ENCODE measurements around the gene GPD1.
"Not testable (repeated sequence)": the region's sequence is repeated elsewhere in the genome, so short reads cannot be mapped to it uniquely, and the experiment has no call there.

GPD1 gene

DNA sequence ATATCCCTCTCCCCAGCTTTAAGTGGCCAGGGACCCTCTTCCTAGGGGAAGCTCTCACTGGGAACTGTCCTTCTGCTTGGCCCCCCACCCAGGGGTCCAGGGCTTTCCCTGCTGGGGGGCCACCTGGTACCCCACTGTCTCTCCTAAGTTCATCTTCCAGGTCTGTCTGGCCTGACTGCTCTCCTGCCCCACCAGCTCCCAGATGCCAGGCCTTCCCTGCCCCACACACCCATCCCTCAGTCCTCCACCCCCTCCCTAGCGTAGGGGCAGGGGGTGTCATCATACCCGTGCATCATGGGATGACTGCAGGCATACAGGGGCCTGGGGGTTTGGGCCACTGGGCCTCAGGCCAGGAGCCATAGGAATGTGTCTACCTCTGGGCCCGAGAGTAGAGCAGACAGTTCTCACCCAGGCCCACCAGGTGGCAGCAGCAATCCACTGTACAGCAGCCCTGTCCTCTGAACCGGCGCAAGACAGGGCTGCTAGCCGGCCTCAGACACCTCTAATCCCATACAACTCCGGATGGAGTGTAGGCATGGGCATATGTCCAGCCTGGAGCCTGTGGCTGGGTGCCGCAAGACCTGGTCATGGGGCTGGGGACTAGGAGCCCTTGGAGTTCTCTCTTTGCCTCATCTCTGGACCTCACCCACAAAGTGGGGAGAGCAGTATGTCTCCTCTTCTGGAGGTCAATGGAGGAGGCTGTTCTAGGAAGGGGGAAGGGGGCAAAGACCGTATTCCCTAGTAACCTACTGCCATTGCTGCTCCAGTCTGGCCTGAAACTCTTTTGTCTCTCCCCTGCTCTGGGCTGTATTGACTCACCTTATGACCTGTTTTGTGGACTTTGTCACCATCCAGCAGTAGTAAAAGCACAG is 28.6 kb upstream of the GPD1 start:
- peak; percentile 59 for DNase-seq

DNA sequence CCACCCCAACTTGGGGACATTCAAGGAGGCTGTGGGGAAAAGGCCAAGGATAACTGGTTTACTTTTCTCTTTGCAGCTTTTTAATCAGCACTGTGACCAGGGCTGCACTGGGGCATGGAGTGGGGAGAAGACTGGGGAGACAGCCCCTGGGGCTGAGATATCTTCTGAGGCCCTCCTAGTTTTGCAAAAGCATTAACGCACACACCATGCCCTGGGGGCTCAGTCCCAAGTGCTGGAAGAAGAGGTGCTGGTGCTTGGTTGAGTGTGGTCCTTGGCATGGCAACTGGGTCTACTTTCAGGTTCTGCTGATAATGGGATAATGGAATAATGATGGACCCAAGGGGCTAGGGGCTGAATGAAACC is 28.0 kb upstream of the GPD1 start:
- DNase-seq, result no peak

DNA sequence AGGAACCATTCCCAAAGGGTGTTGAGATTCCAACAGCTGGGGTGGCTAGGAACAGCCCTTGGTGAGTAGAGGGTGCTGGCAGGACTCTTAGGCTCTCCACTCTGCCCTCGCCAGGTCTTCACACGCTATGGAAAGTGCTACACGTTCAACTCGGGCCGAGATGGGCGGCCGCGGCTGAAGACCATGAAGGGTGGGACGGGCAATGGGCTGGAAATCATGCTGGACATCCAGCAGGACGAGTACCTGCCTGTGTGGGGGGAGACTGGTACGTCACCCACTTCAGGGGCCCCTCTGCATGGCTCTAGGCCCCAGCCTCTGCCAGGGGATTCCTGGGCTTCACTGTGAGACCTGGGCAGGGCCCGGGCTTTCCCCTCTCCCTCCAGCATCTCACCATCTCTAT is 26.7 kb upstream of the GPD1 start:
- DNase-seq, result no peak

DNA sequence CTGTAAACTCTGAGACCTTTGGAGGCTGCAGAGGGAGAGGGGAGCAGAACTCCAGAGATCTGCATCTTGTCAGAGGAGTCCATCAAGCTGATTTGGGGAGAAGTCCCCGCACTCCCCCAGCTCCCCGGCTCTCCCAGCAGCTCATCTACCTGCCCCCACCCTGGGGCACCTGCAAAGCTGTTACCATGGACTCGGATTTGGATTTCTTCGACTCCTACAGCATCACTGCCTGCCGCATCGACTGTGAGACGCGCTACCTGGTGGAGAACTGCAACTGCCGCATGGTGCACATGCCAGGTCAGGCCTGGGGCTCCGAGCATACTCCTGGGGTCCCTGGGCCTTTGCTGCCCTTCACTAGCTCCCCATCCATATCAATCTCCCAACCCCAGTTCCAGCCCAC is 25.5 kb upstream of the GPD1 start:
- DNase-seq, result no peak

DNA sequence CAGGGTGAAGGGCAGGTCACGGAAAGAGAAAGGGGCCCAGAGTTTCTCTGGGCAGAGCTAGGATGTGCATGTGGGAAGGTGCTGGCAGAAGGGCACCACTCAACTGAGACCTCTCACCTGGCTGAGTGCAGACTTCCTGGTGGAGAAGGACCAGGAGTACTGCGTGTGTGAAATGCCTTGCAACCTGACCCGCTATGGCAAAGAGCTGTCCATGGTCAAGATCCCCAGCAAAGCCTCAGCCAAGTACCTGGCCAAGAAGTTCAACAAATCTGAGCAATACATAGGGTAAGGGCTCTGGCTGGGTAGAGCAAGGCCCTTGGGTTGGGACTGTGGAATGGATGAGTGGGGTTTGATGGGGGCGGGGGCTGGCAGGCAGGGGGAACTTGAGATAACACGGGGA is 24.0 kb upstream of the GPD1 start:
- DNase-seq, result no peak

DNA sequence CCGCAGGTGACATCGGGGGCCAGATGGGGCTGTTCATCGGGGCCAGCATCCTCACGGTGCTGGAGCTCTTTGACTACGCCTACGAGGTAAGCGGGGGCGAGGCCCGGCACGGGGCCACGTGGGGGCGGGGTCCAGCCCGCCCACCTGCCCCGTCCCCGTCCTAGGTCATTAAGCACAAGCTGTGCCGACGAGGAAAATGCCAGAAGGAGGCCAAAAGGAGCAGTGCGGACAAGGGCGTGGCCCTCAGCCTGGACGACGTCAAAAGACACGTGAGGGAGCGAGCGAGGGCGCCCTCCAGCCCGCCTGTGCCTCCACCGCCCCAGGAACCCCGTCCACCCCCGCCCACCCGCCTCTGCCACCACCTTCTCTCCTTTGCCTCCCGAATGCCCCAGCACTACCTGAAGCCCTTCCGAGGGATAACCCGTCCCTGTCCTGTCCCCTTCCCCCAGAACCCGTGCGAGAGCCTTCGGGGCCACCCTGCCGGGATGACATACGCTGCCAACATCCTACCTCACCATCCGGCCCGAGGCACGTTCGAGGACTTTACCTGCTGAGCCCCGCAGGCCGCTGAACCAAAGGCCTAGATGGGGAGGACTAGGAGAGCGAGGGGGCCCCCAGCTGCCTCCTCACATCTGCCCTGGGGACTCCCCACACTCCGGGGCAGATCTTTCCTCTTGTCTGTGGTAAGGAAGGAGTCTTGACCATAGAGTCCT is 22.6 kb upstream of the GPD1 start:
- no peak for DNase-seq

DNA sequence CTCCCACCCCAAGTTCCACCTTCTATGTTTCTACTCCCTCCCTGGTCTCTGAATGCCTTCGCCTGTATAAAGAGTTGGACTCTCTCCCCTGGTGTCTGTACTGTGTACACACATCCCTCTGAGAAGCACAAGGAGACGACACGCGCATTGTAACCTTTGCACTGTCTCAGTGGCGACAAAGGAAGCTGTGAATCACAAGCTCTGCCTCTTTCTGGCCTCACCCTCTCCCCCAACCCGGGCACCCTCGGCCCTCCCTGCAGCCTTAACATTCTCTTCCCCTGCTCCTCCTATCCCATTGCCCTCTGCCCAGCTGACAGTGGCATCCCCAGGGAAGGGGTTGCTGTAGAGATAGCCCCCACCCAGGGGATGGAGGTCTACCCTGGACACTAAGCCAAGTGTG is 21.2 kb upstream of the GPD1 start:
- no peak for DNase-seq

DNA sequence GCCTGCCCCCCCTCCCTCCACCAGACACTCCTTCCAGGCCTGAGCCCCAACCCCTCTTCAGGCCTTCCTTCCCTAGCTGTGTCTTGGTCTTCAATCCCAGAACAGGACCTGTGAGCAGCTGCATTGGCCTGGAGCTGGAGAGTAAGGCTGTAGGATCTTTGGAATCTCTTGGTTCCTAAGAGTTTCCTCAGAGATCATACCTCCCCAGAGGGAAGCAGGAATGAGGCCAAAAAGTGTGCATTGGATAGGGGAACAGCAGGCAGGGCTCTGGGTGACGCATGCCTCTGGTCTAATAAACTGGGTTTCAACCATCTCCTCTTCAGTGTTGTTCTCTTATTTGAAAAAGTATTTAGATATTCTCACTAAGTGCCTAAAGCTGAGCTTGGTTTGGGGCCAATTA is 20.5 kb upstream of the GPD1 start:
- no peak for DNase-seq

DNA sequence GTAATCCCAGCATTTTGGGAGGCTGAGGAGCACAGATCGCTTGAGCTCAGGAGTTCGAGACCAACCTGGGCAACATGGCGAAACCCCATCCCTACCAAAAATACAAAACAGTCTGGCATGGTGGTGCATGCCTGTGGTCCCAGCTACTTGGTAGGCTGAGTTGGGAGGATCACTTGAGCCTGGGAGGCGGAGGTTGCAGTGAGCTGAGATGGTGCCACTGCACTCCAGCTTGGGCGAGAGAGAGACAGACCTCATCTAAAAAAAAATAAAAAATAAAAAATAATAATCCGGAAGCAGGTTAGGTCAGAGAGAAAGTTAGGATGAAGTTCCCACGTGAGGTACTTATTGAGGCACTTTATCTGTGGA is 19.4 kb upstream of the GPD1 start:
- DNase-seq, result not testable (repeated sequence)

DNA sequence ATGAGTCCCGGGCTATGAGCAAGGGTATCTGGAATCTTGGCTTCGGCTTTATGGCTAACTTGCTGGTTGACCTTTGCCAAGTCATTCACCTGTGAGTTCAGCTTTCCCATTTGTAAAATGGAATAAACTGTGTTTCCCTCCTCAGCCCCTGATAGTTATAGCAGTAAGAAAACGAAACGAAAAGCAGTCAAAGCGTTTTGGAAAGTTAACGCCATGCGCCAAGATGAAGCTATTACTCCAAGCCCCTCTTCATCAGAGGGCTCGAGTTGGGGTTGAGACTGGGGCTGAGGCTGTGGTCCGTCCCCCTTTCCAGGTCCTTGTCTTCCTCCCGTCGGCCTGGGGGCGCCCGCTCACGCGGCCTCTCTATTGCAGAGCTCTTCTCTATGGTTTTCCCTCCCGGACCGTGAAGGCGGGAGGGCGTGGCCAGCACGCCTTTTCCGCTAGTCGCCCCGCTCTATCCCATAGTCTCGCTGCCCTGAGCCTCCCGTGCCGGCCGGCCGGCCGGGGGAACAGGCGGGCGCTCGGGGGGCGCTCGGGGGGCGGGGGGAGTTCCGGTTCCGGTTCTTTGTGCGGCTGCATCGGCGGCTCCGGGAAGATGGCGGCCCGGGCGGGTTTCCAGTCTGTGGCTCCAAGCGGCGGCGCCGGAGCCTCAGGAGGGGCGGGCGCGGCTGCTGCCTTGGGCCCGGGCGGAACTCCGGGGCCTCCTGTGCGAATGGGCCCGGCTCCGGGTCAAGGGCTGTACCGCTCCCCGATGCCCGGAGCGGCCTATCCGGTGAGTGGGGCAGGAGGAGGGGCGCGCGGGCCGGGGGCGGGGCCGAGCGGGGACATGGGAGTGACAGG is 18.8 kb upstream of the GPD1 start, which contains the start of gene SMARCD1:
SMARCD1 (plus strand) TSS at position 568 of the 840 bp plus-strand sequence; CDS start at position 596, 28 bp downstream.
- peak; percentile 94 for DNase-seq

DNA sequence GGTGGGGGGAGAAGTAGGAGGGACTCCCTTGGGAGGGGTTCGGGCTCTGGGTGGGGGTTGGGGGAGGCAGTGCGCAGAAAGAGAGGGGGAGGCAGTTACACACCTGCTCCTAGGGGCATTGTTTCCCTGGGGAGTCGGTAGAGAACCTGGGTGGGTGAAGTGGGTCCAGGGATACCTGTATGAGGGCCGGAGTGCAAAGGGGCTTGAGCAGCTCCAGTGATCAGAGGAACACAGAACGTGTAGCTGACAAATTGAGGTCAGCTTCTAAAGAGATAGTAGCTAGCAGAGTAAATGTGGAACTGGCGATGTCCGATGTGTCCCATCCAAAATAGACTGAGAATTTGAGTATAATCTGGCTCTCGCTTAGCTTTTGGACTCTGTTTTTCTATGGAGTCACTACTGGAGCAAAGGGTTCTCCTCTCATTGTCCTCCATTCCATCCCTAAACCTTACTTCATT is 18.2 kb upstream of the GPD1 start:
- DNase-seq, result peak; percentile 77

DNA sequence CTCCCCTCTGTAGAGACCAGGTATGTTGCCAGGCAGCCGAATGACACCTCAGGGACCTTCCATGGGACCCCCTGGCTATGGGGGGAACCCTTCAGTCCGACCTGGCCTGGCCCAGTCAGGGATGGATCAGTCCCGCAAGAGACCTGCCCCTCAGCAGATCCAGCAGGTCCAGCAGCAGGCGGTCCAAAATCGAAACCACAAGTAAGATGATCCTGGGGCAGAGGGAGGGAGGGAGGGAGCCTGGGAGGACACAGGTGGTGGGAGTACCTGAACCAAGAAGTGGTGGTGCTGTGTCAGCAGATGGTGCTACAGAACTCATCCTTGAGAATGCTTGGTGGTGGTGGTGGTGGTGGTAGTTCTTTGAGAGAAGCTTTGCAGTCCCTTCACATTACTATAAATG is 17.7 kb upstream of the GPD1 start:
- no peak for DNase-seq

DNA sequence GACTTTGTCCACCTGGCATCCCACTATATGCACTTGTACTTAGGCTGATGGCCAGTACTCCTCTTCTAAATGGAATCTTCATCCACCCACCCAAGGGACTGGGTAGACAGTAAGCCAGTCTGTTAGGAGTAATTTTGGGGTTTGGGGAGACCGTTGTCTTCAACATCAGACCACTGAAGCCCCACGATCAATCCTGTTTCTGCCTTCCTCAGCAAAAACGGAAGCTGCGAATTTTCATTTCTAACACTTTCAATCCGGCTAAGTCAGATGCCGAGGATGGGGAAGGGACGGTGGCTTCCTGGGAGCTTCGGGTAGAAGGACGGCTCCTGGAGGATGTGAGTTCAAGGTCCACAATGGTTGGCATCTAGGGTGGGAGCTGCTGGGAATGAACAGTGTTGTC is 16.7 kb upstream of the GPD1 start:
- DNase-seq, result no peak

DNA sequence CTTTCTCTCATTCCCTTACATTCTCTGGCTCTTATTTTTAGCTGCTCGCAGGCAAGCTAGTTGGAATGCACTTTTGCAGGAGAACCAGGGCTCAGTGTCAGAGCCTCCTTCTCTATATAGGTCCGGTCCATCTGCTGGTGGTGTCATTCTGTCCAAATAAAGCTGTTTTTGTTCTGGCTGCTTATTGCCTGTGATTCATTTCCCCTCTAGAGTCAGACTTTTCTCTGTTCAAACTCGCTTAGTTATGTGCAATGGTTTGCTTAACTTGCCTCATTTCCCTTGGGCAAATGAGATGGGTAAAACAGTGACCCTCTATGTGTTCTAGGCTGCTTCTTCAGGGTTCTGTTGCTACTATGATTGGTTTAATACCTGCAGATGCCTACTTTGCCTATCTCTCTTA is 15.8 kb upstream of the GPD1 start:
- DNase-seq, result no peak

DNA sequence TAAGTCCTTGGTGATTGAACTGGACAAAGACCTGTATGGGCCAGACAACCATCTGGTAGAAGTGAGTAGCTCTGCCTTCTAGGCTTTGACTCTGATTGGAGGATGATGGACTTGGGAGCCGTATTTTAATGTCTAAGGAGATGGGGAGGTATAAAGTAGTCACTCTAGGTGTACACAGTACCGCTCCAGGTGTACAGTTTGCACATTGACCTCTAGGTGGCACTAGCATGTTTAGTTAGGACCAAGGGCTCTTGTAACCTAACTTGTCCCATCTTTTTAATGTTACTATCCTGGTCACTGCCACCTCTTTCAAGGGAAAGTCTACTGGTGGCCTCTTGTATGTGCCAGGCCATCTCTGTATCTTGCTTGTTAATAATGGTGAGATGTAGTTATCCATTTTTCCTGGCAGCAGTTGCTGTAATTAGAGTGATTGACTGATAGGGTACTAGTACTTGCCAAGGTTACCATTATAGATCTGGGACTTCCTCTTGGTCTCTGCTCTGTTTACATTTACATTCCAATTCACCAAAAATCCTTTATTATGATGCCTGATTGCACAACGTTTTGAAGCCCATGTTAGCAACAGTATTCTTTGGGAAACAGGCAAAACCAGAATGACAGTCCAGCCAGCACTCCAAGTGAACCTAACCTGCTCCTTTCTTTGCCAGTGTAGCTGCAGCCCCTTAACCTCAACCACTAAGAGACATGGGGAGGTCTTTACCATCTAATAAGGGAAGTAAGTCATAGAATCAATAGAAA is 15.1 kb upstream of the GPD1 start:
- DNase-seq, result peak; percentile 54

DNA sequence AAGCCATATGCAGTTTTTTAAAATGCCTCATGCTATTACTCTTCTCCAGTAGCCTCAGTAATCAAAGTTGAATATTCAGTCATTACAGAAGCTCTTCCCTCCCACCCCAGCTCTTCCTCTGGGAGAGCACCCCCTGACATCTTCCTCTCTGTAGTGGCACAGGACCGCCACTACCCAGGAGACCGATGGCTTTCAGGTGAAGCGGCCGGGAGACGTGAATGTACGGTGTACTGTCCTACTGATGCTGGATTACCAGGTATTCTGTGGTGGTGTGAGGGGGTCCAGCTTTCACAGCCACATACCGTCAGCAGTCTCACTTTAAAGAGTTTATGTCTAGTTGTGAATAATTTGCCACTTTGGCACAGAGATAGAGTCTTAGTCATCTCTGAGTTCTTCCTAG is 14.1 kb upstream of the GPD1 start:
- DNase-seq, result no peak

DNA sequence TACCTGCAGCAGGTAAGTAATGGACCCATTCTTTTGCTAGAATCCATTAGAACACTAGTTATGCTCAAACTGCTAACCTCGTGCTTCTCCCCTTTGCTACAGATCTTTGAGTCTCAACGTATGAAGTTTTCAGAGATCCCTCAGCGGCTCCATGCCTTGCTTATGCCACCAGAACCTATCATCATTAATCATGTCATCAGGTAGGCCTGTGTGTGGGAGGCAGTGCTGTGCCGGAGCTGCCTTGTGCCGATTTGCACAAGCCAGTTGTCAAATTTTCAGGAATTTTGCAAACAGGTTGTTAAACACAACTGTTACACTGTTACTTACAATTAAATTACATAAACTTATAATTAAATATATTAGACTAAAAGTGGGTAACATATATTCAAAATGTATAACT is 13.4 kb upstream of the GPD1 start:
- no peak for DNase-seq

DNA sequence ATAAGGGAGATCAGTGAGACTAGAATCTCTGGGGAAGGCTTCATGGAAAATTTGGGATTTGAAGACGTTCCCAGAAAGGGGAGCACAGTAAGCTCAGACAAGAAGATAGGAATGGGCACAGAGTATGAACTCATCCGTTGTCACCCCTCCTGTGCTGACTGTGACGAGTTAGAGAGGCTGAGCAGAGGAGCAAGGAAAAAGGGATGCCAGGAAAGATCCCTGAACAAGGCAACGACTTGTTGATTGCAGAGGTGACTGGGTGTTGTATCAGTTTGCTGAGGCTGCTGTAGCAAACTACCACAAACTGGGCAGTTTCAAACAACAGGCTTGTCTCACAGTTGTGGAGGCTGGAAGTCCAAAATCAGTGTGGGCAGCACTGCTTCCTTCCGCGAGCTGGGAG is 5.9 kb upstream of the GPD1 start:
- no peak for DNase-seq

DNA sequence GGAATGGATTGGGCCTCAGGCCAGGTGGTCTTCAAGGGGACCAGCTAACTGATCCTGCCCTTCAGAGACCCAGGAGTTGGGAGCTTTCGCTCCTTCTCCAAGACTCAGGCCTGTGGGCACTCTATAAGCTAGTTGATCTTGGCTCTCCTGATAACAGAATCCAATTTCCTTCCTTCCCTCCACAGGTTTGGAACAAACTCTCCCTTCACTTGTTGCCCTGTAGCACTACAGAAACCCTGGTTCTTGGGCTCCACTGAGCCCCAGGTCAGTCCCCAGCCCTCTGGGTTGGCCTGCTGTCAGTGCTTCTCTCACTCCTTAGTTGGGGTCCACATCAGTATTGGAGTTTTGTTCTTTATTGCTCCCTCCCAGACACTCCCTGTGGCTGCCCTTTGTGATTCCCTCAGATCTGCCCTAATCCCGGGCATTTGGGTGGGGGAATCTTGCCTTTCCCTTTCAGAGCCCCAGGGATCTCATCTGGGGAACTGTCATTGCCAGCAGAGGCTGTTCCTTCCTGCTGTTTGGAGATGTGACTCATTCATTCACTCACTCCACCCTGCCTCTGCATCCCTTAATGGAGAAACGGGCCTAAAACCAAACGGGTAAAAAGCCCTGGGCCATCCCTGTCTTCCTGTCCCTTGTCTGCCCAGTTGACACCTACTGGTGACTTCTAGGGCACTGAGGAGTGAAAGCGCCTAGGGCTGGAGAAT is 4.4 kb upstream of the GPD1 start:
- DNase-seq, result no peak

DNA sequence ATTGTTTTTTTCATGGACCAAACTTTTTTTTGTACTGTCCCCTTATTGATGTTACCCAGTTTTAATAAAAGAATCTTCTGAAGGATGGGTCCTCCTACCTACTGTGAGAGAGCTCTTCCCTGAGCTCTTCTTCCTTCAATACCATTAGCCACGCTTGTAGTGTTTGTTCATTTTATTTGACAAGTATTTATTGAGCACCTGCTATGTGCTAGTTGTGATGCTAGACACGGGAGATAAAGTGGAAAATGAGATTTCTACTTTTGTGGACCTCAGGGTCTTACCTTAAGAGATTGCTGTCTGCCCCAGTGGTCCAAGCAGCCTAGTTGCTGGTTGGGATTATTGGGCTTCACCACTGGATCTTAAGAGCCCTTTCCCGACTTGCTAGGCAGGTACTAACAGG is 3.2 kb upstream of the GPD1 start:
- DNase-seq, result no peak

DNA sequence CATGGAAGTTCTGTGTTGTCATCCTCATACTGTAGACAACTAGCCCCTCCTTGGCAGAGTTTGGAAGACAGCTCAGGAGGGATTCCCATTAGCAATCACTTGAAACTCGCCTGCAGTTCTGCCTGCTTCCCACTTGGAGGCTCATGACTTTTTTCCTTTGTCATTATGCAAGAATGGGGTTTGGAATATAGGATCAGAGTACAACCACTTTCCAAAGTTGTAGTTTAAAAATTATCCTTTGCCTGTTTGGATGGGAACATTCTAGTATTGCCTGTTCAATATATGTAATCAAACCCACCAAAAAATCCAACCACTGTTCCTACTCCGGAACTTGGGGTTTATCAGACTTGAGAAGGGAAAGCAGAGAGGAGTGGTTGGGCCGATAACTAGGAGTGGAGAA is 2.1 kb upstream of the GPD1 start:
- DNase-seq, result no peak

DNA sequence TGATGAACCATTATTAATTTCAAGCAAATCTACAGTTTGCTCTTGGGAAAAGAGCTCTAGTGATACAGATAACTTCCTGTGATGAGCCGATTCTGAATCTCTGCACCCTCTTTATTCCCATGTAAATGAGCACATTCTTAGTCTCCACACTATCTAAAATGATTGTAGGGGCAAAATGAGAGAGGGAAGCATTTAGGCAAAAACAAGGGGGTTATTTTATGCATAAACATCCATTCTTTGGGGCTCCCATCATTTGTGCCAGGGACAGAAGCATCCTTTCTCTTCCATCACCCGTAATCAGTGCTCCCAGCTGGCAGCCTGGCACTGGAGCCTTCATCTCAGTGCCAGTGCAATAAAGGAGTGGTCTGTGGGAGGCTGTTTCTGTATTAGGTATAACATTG is 1.7 kb upstream of the GPD1 start:
- DNase-seq, result no peak

Measured in NCI-H1436 (cell line).